NCI-H1417 (cell line): Measurements from ENCODE around the gene ITGA1.

ENCODE experiments used
- DNase-seq, 3 experiments: peaks; one replicate each; lab custom pipeline; 2025; lab: John Stamatoyannopoulos, UW

Gene ITGA1

DNA sequence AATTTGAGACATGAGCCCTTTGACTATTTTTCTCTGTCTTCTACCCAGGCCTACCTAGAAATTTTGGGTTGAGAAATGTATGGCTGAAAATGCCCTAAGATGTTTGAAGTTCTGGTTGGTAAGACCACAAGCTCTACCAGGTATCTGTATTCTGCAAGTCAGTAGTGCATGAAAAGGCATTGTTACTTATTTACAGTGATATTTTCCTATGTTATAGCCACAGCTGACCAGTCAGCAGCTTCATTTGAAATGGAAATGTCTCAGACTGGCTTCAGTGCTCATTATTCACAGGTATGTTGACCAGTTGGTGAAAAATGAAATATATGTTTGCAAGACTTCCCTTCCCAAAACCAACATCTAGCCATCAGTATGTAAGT, 109.5 kb downstream of the ITGA1 start:
- DNase-seq = no peak

- DNase-seq = no peak
Measured at GRCh38 chr5:52898961-52899680, 111.4 kb downstream of the ITGA1 start.

- DNase-seq = no peak
Measured at GRCh38 chr5:52903142-52903541, 115.4 kb downstream of the ITGA1 start.

GRCh38 chr5:52906343-52906742, 118.6 kb downstream of the ITGA1 start:
- no peak for DNase-seq

GRCh38 chr5:52906845-52907244, 119.1 kb downstream of the ITGA1 start:
- no peak for DNase-seq

DNA sequence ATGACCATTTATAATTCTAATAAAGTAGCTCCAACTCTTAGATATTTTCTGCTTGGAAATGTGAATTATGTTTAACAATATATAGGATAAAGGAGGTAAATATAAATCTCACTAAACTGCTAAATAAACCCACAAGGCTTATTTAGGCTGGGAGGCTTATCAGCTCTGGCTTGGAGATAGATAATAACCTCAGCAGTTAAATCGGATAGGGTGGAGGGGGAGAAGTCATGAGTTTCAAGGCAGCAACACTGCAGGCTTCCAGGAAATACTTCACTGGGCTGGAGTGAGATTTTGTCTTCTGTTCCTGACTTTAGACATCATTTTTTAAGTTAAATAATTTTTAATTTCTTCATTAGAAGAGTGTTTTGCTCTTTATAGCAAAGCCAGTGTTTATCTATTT, 121.5 kb downstream of the ITGA1 start:
- no peak for DNase-seq

- no peak for DNase-seq
Measured at GRCh38 chr5:52910071-52910470, 122.4 kb downstream of the ITGA1 start.

DNA sequence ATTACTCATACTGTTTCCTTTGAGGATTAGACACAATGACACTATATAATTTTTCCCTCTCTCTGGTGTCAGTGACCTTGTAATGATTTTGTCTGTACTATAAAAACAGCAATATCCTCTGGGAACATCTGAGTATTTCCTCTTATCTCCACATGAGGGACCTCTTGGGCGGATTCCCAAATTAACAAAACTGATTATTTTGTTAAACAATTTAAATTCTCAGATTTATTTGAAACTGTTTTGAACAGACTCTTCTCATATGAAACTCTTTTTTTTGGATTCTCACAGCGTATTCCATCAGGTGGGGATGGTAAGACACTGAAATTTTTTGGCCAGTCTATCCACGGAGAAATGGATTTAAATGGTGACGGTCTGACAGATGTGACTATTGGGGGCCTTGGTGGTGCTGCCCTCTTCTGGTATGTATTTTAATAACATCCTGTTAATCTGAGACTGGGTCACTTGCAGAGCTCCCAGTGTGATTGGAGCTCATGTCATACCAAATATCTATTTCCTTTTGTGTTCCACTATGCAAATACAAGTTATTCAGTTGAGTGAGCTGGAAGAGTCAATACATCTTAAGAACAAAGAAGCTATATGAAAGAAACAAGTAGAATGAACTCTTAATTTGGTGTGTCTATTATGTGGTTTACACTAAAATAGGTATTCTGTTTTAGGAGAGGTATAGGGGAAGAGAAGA, 127.6 kb downstream of the ITGA1 start:
- peak; percentile 49 to 78 (median 65) for DNase-seq

DNA sequence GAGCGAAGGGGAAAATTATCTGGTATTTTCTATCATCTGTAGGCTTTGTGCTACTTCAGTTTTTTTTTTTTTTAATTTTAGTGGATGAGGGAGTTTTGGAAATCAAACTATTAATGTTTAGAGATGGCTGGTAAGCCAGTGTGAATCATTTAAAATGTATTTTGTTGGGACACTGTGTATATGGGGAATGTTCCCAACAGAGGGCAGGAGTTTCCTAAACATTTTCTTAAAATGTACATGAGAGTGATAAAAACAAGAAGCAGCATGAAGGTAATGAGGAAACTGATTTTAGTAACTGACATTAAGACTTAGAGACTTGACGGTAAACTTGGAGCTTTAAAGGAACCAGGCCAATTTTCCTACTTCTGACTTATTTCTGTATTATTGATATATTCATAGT, 133.2 kb downstream of the ITGA1 start:
- no peak for DNase-seq

DNA sequence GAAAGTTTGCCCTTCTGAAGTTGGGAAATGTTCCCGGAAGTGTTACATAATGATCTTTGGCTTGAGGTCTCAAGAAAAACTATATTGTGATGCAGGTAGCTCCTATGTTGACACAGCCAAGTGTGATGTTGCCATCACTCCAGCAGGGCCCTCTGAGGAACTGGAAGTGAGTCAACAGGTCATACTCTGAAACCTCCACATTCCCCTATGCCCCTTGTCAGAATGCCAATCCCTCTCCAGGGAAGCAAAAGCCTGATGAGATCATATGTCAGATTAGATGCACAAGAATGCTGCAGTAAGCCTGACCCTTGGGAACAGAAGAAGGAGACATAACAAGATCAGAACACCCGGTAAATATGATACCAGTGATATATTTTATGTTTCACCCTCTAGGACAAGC, 134.7 kb downstream of the ITGA1 start:
- DNase-seq = no peak

DNA sequence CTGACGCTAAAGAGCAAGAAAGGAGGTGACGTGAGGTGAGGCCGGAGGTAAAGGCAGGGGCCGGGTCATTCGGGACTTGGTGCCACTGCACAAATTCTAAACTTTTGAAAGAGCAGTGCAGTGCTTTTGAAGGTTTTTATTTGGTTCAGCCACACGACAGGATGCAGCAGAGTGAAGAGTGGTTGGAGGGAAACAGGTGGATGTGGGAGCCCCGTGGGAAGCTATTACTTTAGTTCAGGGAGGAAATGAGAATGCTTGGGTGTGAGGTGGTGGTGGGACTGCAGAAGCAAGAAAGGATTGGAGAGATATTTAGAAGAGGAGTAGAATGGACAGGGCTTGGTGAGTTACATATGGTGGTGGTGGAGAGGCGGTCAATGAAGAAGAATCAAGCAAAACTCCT, 136.7 kb downstream of the ITGA1 start:
- no peak for DNase-seq

- DNase-seq = no peak
Measured at GRCh38 chr5:52925001-52925400, 137.3 kb downstream of the ITGA1 start.

GRCh38 chr5:52928689-52929088, 141.0 kb downstream of the ITGA1 start:
- no peak for DNase-seq

- DNase-seq = no peak
Measured at GRCh38 chr5:52938226-52938625, 150.5 kb downstream of the ITGA1 start.

DNA sequence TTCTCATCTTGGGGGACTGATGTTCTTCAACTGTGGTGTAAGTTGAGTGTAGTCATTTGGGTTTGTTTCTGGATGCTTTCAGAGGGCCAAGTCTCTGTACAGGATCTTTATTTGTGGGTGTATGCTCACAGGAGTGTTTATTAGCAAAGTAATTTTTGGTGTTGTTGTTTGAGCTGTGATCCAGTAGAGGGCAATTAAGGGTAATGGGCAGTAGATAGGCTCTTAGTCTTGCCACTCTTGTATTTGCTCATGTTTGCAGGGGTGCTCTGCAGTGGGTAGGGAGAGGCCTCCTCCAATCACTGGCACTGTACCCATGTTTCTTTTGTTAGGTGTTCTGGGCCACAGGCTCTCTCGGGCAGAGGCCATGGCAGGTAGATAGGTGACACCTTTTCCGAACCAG, 155.6 kb downstream of the ITGA1 start:
- no peak for DNase-seq

DNA sequence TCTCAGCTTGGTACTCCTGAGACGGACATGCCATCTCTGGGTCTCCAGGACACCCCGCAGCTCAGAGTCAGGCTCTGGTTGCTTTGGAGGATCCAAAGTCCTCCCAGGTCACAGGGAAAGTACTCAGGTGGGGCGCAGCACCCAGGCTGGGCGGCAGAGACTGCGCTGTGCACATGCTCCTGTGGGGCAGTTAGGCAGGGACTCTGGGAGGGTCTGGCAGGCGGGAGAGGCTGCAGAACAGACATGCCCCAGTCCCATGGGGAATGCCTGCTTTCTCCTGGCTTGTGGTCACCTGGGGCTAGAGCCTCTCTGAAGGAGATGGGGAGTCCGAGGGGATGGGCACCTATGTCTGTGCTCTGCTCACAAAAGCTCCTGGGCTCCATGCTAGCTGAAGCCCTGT, 156.1 kb downstream of the ITGA1 start:
- no peak for DNase-seq

GRCh38 chr5:52945040-52945439, 157.3 kb downstream of the ITGA1 start:
- DNase-seq = no peak

GRCh38 chr5:52947208-52947607, 159.5 kb downstream of the ITGA1 start:
- peak in 1 of 3 experiments; percentile 5 for DNase-seq

DNA sequence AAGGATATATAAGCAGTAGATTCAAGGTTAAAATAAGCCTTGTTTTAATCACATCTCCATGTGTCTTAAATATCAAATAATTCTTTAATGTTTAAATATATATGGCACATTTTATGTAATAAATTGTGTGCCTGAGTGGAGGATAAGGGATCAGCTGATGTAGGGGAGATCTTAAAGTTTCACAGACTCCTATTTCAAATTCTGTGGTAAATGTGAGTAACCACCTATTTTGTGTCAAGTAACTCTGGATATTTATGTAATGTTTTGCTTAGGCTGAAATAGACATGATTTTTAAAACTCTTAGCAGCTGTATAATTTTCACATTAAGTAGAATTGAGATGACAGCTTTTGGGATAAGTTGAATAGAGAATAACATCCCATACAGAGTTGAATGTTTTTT, 160.1 kb downstream of the ITGA1 start:
- no peak for DNase-seq

DNA sequence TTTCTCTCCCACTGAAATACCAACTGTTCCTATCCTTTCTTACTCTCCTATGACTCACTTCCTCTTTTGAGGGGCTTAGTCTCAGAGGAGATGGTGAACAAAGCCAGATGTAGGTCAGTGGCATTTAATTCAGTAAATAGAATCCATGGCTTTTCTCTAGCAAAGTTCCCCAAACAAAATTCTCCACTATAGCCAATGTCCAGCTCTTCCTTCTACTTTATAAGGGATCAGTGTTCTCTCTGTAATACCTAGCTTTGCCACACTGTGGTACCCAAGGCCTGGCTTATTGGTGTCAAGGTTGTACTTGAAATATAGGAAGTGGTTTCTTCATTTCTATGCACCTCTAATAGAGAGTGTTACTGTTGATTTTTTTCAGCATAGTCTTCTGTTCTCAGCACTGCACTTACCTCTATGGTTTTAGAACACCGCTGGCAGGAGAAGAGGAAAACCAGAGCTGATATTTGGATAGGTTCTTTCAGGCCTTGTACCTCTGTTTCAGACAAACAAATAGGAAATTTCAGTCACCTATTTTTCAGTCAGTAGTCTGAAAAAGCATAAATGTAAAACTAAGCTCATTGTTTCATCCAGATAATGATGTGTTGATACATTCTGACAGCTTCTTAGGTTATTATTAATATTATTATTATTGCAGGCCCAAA, 160.8 kb downstream of the ITGA1 start:
- peak; percentile 26 to 77 (median 75) for DNase-seq

DNA sequence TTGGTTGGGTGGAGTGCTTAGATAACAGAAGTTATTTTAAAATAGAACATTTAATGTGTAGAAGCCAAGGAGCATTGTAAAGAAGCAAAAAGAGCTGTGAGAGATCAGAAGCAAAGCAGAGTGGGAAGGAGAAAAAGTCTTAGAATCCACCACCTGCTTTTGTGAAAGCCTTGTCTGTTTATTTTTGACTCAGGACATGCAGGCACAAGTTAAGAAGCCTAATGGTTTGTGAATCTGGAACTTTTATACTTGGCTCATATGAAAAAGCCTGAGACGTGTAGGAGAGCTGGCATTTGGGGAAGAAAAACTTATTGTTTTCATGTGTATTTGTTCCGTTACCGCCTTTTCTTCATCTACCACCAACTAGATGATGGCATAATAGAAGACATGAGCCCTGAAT, 163.0 kb downstream of the ITGA1 start:
- no peak for DNase-seq

GRCh38 chr5:52952483-52952882, 164.8 kb downstream of the ITGA1 start:
- DNase-seq = no peak

- no peak for DNase-seq
Measured at GRCh38 chr5:52956014-52956413, 168.3 kb downstream of the ITGA1 start.
